Gastrocnemius medialis (tissue), 4 donors: ENCODE results near the gene PPA1. TPM values are rescaled to one million over a fixed set of nuclear protein-coding genes. Genes with fewer than 3 reads are reported as not detected.
A peak's percentile ranks its signal among the peaks of the same experiment; 100 is the strongest.

Experiments used
- ATAC-seq, 2 donors: fragments of 150-250 bp; one replicate each; pipeline ENCODE4 v1.9.1; 2016
- DNase-seq, 2 donors: peaks; one replicate each; pipeline ENCODE4 v3.0.0-alpha.2; 2019
- H3K27ac ChIP-seq, 4 donors: fragments of 200-600 bp; sonication (generic); 1 replicate in 1 of 4; 2 replicates in 3 of 4; pipeline ENCODE4 v1.5.1; 2016 to 2018; ENCODE audit warnings: mild to moderate bottlenecking in 2 of 4, moderate library complexity in 1 of 4
- H3K27me3 ChIP-seq, 3 donors: fragments of 200-600 bp; sonication (generic) in 2 of 3; 1 replicate in 1 of 3; 2 replicates in 2 of 3; pipeline versions ENCODE4 v1.5.1 to v1.6.0; 2016 to 2019; ENCODE audit warnings: mild to moderate bottlenecking in 1 of 3, moderate library complexity in 1 of 3
- H3K36me3 ChIP-seq, 2 donors: fragments of 200-600 bp; sonication (generic) in 1 of 2; one replicate each; pipeline ENCODE4 v1.5.1; 2017 to 2018
- H3K4me1 ChIP-seq, 2 donors: fragments of 200-600 bp; sonication (generic) in 1 of 2; one replicate each; pipeline ENCODE4 v1.5.1; 2016 to 2017; ENCODE audit warnings: mild to moderate bottlenecking in 2 of 2
- H3K4me3 ChIP-seq, 4 donors: fragments of 200-600 bp; sonication (generic) in 3 of 4; 1 replicate in 1 of 4; 2 replicates in 3 of 4; pipeline ENCODE4 v1.5.1; 2016 to 2019; ENCODE audit warnings: mild to moderate bottlenecking in 2 of 4
- H3K9me3 ChIP-seq, 3 donors: fragments of 200-600 bp; sonication (generic) in 2 of 3; 1 replicate in 1 of 3; 2 replicates in 2 of 3; pipeline ENCODE4 v1.5.1; 2016 to 2019
- POLR2A ChIP-seq, 2 donors: fragments of 450-650 bp; IDR thresholded peaks; one replicate each; pipeline ENCODE4 v1.6.1; 2017; ENCODE audit warnings: antibody characterized with exemption in 2 of 2, mild to moderate bottlenecking in 2 of 2, moderate library complexity in 2 of 2
- in situ Hi-C, 4 donors: fragments of 200-750 bp; cut with MboI; loops; one replicate each; pipeline versions ENCODE4 v1.15.0 to v1.8.0; 2017; ENCODE audit warnings: low sequenced_read_pairs in 4 of 4
- intact Hi-C: fragments of 100-400 bp; cut with DNase I; formaldehyde crosslinking; loops from one replicate; pipeline ENCODE4 v1.15.1; 2023; ENCODE audit warnings: low total_unique reads
- total RNA-seq, 4 donors: library from RNA; depleted of rRNA; stranded (reverse); fragments of >200 nt; gene quantifications; one replicate each; pipeline versions ENCODE4 v1.1.0 to v1.2.3, GENCODE V29; 2016
- TF ChIP-seq, protein P1 (sequence below), 5 experiments: fragments of 450-650 bp in 3 of 5; fragments of 200-600 bp in 2 of 5; sonication (generic) in 2 of 5; IDR thresholded peaks in 4 of 5; conservative IDR thresholded peaks in 1 of 5; 1 replicate in 4 of 5; 2 replicates in 1 of 5; pipeline ENCODE4 v1.5.1; 2016 to 2019; ENCODE audit warnings: antibody characterized with exemption in 5 of 5, mild to moderate bottlenecking in 3 of 5, moderate library complexity in 3 of 5

Gene PPA1
- total RNA-seq, 4 donors from 2014 or later: 73.9 to 146 (median 95.3) TPM

- Histone ChIP-seq H3K4me1 (no peaks in the 10 kb centered on the region), H3K4me3 (no peak overlapping the region), H3K27ac (no peak overlapping the region), H3K9me3 (no peaks in the 10 kb centered on the region), H3K27me3 (no peaks in the 10 kb centered on the region), H3K36me3 (no peaks in the 10 kb centered on the region)
- no peak for TF ChIP-seq POLR2A (IDR thresholded peaks at IDR 0.05)
- TF ChIP-seq, protein P1, sequence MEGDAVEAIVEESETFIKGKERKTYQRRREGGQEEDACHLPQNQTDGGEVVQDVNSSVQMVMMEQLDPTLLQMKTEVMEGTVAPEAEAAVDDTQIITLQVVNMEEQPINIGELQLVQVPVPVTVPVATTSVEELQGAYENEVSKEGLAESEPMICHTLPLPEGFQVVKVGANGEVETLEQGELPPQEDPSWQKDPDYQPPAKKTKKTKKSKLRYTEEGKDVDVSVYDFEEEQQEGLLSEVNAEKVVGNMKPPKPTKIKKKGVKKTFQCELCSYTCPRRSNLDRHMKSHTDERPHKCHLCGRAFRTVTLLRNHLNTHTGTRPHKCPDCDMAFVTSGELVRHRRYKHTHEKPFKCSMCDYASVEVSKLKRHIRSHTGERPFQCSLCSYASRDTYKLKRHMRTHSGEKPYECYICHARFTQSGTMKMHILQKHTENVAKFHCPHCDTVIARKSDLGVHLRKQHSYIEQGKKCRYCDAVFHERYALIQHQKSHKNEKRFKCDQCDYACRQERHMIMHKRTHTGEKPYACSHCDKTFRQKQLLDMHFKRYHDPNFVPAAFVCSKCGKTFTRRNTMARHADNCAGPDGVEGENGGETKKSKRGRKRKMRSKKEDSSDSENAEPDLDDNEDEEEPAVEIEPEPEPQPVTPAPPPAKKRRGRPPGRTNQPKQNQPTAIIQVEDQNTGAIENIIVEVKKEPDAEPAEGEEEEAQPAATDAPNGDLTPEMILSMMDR (IDR thresholded peaks at IDR 0.05 in 4 of 5, conservative IDR thresholded peaks at IDR 0.05 in 1 of 5): no peak
- intact Hi-C loops (no loop called here), in situ Hi-C loops (loop anchor here in 2 of 4 donors (5.0 to 10.0 kb wide), 3 partner anchors 45 to 98 kb away; no protein-coding TSS in a partner anchor)
- ATAC-seq (no peak), DNase-seq (no peak)
Observed at GRCh38 chr10:70269741-70270140, 36.5 kb upstream of the PPA1 start.

GRCh38 chr10:70268376-70268775, 35.1 kb upstream of the PPA1 start:
- TF ChIP-seq, protein P1 (IDR thresholded peaks at IDR 0.05 in 4 of 5, conservative IDR thresholded peaks at IDR 0.05 in 1 of 5): no peak
- no peak for TF ChIP-seq POLR2A (IDR thresholded peaks at IDR 0.05)

GRCh38 chr10:70267161-70267933, 34.1 kb upstream of the PPA1 start:
- in situ Hi-C loops: no loop called here
- no peaks in the 10 kb centered on the region for H3K36me3 ChIP-seq

More at GRCh38 chr10:70268376-70268775, 35.1 kb upstream of the PPA1 start:
- DNase-seq (no peak), ATAC-seq (no peak)
- Histone ChIP-seq H3K27ac (no peak overlapping the region), H3K4me3 (no peak overlapping the region), H3K4me1 (no peaks in the 10 kb centered on the region), H3K27me3 (no peaks in the 10 kb centered on the region), H3K36me3 (no peaks in the 10 kb centered on the region), H3K9me3 (no peaks in the 10 kb centered on the region)
- intact Hi-C loops: no loop called here
- in situ Hi-C loops: no loop called here

DNA sequence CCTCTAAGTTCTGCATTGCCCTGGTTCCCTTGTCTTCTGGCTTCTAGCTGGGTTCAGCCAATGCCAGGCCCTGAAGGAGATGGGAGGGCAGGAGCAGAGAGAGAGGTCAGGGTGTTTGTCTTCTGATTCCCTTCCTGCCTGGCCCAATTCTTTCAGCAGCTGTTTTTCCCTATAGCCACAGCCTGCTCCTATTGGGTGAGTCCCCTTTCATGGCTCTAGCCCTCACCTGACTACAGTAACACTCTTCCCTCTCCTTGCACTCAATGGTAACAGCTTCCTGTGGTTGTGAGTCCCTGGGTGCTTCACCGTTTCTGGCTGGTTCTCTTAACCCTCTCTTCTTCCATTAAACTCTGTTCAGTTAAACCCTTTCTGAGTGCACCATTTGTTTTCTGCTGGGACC, 33.5 kb upstream of the PPA1 start:
- in situ Hi-C loops: no loop called here
- Histone ChIP-seq H3K27me3 (no peaks in the 10 kb centered on the region), H3K9me3 (no peaks in the 10 kb centered on the region), H3K27ac (no peak overlapping the region), H3K36me3 (no peaks in the 10 kb centered on the region), H3K4me1 (no peaks in the 10 kb centered on the region), H3K4me3 (no peak overlapping the region)
- DNase-seq: no peak
- intact Hi-C loops: no loop called here
- TF ChIP-seq, protein P1 (IDR thresholded peaks at IDR 0.05 in 4 of 5, conservative IDR thresholded peaks at IDR 0.05 in 1 of 5): no peak
- TF ChIP-seq POLR2A (IDR thresholded peaks at IDR 0.05): no peak
- ATAC-seq: no peak

More at GRCh38 chr10:70267161-70267933, 34.1 kb upstream of the PPA1 start:
- intact Hi-C loops: no loop called here
- peak; percentile 66 to 83 for ATAC-seq
- Histone ChIP-seq H3K4me1 (no peaks in the 10 kb centered on the region), H3K27me3 (no peaks in the 10 kb centered on the region), H3K9me3 (no peaks in the 10 kb centered on the region), H3K4me3 (no peak overlapping the region), H3K27ac (no peak overlapping the region)
- DNase-seq: peak in 1 of 2 donors; percentile 42
- TF ChIP-seq, protein P1 (IDR thresholded peaks at IDR 0.05 in 4 of 5, conservative IDR thresholded peaks at IDR 0.05 in 1 of 5): no peak
- no peak for TF ChIP-seq POLR2A (IDR thresholded peaks at IDR 0.05)
